ENCODE results near the gene DTNB.

The DTNB gene

GRCh38 chr2:25331686-25332365 lies 341.6 kb downstream of the DTNB start:
- TF ChIP-seq, protein P1, sequence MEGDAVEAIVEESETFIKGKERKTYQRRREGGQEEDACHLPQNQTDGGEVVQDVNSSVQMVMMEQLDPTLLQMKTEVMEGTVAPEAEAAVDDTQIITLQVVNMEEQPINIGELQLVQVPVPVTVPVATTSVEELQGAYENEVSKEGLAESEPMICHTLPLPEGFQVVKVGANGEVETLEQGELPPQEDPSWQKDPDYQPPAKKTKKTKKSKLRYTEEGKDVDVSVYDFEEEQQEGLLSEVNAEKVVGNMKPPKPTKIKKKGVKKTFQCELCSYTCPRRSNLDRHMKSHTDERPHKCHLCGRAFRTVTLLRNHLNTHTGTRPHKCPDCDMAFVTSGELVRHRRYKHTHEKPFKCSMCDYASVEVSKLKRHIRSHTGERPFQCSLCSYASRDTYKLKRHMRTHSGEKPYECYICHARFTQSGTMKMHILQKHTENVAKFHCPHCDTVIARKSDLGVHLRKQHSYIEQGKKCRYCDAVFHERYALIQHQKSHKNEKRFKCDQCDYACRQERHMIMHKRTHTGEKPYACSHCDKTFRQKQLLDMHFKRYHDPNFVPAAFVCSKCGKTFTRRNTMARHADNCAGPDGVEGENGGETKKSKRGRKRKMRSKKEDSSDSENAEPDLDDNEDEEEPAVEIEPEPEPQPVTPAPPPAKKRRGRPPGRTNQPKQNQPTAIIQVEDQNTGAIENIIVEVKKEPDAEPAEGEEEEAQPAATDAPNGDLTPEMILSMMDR (conservative IDR thresholded peaks at IDR 0.05; ENCODE audit: low read depth, low read length): no peak
- H3K4me3 ChIP-seq (ENCODE audit: low read length): no peak overlapping the region
- DNase-seq (ENCODE audit: low read depth): no peak

- TF ChIP-seq, protein P1 (conservative IDR thresholded peaks at IDR 0.05; ENCODE audit: low read depth, low read length): no peak
- no peak for DNase-seq (ENCODE audit: low read depth)
- H3K4me3 ChIP-seq (ENCODE audit: low read length): no peak overlapping the region
These were observed 342.4 kb downstream of the DTNB start for GRCh38 chr2:25330937-25331336.

DNA sequence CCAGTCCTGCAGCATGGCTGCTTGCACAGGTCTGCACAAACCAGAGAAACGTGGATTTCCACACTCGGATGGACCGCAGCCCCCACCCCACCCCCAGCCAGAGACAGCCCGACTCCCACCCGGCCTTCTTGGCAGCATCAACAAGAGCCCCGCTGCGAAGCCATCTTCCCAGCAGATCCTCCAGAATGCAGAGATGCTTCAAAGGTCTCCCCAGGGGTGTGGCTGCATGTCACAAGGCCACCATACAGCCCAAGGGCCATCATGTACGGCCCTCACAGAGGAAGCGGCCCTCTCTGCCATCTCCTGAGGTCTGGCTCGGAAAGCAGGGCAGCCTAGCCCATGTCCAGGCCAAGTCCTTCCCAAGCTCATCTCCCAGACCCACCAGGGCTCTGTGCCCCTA lies 343.1 kb downstream of the DTNB start:
- no peak overlapping the region for H3K4me3 ChIP-seq (ENCODE audit: low read length)
- TF ChIP-seq, protein P1 (conservative IDR thresholded peaks at IDR 0.05; ENCODE audit: low read depth, low read length): no peak
- no peak for DNase-seq (ENCODE audit: low read depth)

DNA sequence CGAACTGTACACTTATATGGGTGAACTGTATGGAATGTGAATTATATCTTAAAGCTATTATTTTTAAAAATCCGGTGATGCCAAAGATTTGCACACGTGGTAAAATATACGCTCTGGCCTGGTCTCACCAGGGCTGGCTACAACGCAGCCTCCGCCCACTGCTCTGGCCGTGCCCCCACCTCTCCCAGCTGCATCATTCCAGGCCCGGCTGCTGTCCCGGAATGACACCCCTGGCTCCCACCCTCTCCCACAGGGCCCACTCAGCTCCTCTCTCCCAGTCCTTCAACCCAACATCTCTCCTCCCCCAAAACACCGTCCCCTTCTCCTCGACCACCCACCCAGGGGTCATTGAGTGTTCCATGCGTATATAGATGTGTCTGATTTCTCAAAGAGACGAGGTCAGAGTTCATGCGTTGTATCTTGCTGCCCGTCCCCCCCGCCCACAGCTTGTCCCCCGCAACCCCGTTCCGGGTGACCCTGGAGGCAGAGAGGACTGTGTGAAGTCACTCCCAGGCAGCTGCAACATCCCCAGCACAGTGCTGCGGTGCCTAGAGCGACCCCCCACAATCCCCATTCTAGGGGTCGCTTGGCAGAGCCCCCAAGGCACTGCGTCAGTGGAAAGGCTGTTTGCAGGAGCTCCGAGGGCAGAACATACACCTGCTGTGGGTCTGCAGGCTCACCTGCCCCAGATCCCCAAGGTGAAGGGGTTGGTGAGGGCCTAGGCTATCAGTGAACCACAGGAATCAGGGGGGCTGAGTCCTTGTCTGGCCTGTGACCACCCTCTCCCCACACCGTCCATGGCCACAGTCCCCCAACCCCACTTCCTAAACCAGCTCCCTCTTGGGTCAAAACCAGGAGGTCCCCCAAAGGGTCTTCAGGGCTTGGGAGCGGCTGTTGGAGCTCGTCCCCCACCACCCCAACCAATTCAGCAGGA lies 345.0 kb downstream of the DTNB start:
- TF ChIP-seq, protein P1 (conservative IDR thresholded peaks at IDR 0.05; ENCODE audit: low read depth, low read length): no peak
- no peak for DNase-seq (ENCODE audit: low read depth)
- no peak overlapping the region for H3K4me3 ChIP-seq (ENCODE audit: low read length)
